ENCODE measurements around the gene BIN1.

BIN1 gene

DNA sequence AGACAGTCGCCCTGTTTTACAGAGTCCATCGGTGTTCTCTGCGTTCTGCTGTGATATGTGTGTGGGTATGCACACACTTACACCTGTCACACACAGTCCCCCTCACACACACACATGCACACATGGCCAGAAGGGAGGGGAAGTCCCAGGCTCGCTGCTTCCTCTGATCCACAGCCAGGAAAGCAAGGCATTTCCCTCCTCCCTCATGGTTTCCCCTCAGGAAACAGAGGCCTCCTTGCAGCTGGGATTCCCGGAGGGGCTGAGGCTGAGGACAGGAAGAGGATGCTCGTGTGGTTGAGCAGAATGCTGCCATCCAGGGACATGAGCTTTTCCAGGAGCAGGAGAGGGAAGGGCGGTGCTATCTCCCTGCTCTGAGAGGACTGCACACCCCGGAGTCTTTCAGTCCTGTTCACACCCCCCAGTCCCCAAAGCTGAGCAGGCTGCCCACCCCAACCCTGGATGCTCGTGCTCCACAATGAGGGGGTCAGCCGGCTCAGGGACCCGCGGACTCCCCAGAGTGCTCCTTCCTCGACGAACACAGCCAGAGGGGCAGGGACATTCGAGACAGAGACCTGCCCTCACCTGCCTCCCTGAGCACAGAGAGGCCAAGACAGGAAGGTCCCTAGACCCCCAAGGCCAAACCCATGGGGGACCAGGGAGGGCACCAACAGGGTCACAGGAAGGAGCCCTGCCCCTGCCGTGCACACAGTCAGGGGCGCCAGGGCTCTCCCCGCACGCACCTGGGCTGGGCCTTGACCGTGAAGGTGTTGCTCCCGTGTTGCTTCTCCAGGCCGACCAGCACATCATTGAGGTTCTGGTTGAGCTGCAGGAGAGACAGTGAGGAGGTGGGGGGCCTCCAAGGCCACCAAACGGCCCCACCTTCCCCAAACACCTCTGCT, 45.3 kb downstream of the BIN1 start:
- in situ Hi-C loops (cut with HindIII; ENCODE audit: low sequenced_read_pairs) = no loop called here

DNA sequence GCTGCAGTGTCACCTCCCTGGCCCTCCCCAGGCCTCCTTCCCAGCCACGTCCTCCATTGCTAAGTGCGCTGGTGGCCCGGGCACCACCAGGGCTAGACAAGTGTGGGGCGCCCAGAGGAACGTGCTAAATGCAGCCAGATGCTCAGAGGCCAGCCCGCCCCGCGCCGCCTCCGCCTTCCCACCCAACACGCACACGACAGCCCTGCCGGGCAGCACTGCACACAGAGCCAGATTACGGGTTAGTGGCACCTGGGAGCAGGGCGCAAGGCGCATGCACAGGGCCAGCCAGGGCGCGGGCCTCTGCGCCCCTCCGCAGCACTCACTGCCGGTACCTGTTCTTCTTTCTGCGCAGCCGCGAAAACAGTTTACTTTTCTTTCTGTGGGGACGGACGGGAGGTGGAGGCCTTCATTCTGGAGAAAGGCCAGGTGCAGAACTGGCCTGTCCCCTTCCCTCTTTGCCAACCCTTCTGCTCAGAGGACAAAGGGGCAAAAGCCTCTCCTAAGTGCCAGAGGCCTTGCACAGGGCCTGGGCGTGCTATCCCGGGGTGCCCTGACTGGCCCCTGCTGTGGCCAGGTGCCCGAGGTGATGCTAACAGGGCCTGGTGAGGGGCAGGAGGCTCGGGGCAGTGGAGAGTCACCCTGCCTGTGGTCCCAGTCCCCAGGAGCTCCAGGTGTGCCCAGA, 46.5 kb downstream of the BIN1 start:
- in situ Hi-C loops (cut with HindIII; ENCODE audit: low sequenced_read_pairs) = no loop called here

DNA sequence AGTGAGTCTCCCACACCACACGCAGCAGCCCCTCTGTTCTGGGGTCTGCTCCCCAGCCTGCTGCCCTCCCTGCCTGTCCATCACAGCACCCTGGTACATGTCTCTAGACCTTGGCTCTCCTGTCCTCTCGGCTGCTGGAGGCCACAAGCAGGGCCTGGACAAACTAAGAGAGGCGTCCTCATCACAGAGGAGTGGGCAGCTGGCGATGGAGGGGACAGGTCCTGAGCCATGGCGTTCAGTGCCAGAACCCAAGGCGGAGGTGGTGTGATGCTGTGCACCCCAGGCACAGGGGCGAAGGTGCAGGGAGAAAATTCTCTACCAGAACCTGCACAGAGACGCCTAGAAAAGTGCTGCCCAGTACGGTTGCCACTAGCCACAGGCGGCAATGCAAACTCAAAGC, 47.4 kb downstream of the BIN1 start:
- in situ Hi-C loops (cut with HindIII; ENCODE audit: low sequenced_read_pairs) = no loop called here

DNA sequence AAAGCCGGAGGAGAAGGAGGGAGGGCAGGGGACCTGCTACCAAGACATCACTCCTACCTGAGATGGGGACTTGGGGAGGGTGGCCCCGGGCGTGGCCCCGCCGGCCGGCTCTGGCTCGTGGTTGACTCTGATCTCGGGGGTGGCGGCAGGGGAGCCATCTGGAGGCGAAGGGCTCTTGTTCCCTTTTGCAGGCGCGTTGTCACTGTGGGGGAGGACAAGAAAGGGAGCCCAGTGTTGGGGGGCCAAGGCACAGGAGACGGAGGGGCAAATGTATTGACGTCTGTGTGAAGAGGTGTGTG, 48.1 kb downstream of the BIN1 start:
- in situ Hi-C loops (cut with HindIII; ENCODE audit: low sequenced_read_pairs) = no loop called here

DNA sequence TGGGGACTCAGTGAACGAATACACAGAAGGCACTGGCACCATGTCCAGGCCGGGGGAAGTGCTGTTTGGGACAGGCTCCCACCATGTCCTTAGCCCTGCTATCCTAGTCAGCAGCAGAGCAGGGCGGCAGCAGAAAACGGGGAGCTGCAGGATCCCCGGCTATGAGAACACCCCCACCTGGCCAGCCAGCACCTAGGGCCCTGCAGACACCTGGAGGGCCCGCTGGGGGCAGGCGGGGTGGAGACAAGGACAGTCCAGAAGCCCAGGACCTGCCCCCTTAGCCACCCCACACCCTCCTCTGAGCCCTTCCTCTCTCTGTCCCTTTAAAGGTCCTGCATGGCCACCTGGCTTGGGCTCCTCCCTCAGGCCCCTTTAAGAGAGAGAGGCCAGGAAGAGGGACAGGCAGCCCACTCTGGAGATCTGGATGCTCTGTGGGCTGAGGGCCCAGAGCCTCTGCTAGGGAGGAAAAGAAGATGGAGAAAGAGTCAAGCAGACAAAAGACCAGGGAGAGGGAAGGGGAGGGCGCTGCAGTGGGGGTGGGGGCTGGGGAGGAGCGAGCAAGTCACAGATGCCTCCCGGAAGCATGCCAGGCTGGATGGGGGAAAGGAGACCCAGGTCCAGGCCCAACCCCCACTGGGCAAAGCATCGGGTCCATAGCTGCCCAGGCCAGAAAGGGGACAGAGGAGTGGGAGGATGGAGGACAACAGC, 48.6 kb downstream of the BIN1 start:
- in situ Hi-C loops (cut with HindIII; ENCODE audit: low sequenced_read_pairs) = no loop called here

DNA sequence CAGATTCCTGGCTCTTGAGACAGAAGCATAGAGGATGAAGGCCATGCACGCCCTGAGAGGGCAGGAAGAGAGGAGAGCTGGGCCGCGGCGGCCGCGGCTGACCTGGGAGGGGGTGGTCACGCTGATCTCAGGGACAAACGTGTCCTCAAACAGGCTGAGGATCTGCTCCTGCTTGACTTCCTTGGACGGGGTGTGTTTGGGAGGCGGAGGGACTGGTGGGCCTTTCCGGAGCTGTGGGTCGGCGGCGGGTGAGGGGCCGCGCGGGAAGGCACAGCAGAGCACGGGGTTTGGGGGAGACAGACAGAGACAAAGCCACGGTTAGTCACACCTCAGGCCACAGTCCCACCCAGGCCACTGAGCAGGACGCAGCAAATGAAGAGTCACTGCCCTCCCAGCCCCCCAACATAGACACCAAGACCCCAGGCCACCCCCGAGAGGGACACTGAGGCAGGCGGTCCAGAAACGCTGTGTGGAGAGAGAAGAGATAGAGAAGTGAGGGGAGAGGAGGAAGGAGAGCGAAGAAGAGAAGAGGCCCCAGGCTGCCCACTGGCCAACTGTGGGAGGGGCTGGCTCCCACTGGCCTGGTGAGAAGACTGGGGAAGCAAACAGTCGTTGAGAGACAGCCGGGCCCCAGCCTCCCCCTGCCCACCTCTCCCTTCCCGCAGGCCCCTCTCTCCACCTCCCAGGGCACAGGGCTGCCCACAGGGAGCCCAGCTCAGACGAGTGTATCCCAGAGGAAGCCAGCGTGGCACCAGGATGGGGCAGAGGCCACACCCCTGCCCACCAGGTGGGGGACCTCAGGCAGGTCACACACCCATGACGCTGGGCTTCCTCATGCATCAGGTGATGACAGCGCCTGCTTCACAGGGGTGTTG, 49.3 kb downstream of the BIN1 start:
- in situ Hi-C loops (cut with HindIII; ENCODE audit: low sequenced_read_pairs) = no loop called here

DNA sequence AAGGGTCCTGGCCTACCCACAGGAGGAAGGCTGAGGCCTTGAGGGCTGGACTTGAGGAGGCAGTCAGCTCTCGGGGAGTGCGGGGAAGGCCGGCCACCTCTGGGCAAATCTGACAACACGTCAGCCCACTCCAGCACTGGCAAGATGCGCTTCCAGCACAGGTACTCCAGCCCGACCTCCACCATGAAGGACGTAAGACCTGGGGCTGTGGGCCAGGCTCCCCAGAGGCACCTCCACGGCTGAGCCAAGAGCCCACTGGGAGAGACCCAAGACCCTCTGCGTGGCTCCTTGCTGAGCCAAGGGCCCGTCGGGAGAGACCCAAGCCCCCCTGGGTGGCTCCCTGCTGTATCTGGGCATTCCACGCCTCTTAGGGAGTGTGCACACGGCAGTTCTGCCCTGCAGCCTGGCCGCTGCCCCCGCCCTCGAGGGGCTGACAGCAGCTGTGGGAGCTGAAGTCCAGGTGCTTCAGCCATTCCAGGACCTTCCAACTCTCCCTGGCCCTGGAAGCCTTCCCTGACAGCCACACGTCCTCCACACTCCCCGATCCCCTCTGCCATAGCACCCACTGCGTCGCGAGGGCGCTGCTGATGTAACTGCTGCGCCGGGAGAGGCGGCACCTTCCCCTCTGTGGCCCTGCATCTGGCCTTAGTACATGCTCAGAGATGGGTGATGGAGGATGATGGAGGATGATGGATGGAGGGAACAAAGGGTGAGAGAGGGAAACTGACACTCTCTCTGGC, 50.2 kb downstream of the BIN1 start:
- in situ Hi-C loops (cut with HindIII; ENCODE audit: low sequenced_read_pairs) = no loop called here

DNA sequence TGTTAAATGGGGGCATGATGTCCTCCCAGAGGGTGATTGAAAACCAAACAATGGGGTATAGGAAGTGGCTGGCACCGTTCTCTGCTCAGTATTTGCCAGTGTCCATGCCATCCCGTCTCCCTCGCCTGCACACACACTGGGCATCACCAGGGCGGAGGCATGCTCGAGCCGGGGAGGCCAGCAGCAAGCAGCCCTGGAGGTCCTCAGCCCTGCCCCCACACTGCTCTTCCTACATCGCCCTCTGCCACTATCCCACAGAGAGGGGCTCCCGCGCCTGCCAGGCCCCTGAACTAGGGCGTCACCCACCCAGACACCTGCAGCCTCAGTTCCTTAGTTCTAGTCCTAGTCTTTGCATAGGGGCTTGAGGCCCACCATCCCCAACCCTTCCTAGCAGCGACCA, 50.9 kb downstream of the BIN1 start:
- in situ Hi-C loops (cut with HindIII; ENCODE audit: low sequenced_read_pairs) = no loop called here

DNA sequence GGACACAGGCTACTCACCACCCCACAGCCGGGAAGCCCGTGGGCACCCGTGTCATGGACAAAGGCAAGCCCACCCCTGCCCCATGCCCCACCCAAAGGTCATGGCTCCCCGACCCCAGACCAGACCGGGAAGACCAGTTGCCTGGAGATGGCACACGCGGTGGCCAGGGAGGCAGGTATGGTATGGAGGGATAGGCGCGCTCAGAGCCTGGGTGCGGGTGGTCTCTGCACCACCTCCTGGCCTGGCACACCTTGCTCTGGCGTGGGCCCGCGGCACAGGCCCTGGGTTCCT, 51.2 kb downstream of the BIN1 start:
- in situ Hi-C loops (cut with HindIII; ENCODE audit: low sequenced_read_pairs) = no loop called here

DNA sequence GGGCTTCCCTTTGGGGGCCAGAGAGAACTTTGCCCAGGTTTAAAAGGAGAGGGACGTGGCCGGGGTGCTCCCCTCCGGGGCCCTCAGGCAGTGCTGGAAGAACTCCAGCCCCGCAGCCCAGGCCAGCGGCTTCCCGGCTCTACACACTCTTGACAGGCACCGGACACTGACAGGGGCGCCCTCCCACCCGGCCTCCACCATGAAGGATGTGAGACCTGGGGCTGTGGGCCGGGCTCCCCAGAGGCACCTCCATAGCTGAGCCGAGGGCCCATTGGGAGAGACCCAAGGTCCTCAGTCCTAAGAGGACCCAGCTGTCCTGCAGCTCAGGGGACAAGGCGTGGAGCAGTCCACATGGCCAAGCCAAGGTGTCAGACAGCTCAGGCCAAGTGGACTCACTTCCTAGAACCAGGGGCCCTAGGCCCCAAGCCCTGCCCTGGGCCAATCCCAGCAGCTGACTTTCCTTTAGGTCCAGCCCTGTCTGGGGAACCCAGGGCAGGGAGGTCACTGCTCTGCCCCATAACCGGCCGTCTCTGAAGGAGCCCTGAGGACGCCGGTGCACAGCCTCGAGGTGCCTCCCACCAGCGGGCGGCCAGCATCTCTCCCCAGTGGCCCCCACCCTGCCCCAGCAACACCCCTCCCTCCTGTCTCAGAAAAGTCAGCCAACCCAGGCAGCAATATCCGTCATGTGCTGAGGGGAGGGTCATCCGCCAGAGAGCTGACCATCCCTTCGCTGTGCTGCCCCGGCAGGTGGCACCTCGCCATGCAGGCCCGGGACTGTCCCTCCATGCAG, 51.8 kb downstream of the BIN1 start:
- in situ Hi-C loops (cut with HindIII; ENCODE audit: low sequenced_read_pairs) = no loop called here

DNA sequence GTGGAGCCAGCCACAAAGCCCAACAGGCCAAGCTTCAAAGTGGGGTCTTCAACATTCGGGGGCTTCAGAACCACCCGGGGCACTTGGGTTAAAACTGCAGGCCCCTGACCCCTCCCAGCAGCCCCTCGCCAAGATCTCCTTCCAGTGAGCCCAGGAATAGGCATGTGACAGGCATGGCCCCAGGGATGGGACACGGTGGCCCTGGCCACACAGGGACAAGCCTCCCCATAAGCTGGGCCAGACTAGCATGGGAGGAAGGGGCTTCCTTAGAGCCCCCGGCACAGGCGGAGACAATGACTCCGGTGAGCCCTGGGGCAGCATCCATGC, 52.4 kb downstream of the BIN1 start:
- in situ Hi-C loops (cut with HindIII; ENCODE audit: low sequenced_read_pairs) = no loop called here

DNA sequence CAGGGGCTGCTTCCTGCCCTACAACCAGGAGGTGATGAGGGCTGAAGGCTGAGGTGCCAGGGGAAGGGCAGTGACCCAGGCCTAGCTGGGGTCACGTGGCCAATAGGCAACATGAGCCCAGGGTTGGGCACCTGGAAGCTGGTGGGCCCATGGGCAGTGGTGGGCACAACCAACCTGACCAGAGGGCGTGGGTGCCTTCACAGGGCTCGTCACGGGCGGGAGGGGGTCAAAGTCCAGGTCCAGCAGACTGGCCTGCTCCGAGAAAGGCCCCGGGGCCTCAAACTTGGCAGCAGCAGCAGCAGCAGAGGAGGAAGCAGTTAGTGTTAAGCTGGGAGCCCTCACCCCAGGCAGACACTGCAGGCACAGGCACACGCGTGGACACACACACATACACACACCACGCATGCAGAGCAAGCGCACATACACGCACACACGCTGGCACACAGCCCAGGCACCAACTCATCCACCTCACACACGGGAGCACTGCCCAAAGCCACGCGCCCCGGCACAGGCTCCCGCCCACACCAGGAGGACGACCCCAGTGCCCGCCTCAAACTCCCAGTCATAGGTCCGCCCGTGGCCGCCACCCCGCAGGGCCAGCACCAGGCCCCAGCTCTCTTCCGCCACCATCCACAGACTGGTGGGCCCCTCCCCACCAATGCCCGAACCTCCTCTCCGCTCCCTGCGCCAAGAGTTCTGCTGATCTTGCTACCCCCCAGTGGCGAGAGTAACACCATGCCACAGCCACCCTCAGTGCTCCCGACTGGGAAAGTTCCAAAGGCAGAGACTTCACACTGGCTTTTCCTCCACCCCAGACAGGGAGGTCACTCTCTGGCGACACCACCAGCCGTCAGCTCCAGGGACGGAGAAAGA, 53.0 kb downstream of the BIN1 start:
- in situ Hi-C loops (cut with HindIII; ENCODE audit: low sequenced_read_pairs) = no loop called here

DNA sequence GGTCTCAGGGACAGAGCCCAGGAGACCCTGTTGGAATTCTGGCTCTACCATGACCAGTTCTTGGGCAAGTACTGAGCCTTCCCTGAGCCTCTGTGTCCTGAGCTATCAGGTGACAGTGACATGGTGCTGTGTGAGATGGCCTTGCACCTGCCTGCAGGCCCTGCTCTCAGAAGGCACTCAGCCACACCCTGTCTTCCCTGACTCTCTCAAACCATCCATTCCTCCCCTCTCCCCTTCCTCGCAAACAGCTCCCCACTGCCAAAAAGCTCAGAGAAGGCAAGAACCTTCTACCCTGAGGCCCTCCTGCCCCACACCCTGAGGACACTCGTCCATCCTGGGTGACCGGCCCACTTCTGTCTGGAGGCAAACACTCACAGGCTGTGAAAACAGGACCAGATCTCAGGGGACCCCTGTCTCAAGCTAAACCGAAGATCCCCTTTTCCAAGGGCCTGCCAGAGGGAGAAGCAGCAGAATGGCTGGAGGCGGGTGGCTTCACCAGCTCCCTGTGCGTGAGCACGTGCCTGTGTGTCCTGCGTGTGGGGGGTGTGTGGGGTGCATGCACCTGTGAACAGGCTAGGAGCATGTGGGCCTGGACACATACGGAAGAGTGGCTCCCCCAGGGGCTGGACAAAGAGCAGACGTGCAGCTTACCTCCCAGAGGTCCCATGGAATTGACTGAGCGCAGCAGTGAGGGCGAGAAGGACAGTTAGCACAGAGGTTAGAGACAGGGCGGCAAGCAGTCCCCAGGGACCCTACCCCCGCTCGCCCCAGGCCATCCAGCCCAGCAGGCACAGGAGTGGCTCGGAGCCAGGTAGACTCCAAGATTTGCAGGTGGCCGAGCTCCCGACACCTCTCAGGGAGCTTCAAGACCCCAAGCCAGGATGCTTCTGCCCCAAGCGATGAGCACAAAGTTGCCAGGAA, 53.9 kb downstream of the BIN1 start:
- in situ Hi-C loops (cut with HindIII; ENCODE audit: low sequenced_read_pairs) = no loop called here

DNA sequence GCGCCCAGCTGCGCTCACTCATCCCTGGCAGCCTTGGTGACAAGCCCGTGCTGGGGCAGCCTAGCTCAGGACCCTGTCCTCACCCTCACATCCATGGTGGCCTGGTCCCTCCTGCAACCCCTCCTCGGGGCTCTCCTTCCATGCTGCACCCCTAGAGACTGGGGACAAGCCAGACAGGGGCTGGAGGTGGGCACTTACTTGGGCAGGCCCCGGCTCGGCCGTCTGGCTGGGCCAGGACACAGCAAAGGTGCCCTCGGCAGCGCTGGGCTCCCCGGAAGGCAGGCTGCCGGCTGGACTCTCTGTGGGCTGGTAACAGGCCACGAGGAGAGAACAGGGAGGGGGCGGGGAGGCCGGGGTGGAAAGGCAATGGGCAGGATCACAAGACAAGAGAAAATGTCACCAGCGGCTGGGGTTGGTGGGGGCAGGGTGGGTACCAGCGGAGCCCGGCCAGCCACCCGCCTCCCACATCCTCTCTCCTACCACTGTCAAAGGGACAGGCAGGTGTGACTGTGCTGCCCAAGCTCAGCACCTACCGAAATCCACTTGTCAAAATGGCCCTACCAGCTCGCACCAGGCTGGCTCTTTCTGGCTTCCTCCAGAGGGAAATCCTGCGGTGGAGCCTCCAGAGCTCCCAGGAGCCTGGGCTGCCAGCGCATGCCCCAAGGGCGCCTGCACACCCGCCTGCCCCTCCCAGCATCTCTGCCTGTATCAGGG, 54.7 kb downstream of the BIN1 start:
- in situ Hi-C loops (cut with HindIII; ENCODE audit: low sequenced_read_pairs) = no loop called here

DNA sequence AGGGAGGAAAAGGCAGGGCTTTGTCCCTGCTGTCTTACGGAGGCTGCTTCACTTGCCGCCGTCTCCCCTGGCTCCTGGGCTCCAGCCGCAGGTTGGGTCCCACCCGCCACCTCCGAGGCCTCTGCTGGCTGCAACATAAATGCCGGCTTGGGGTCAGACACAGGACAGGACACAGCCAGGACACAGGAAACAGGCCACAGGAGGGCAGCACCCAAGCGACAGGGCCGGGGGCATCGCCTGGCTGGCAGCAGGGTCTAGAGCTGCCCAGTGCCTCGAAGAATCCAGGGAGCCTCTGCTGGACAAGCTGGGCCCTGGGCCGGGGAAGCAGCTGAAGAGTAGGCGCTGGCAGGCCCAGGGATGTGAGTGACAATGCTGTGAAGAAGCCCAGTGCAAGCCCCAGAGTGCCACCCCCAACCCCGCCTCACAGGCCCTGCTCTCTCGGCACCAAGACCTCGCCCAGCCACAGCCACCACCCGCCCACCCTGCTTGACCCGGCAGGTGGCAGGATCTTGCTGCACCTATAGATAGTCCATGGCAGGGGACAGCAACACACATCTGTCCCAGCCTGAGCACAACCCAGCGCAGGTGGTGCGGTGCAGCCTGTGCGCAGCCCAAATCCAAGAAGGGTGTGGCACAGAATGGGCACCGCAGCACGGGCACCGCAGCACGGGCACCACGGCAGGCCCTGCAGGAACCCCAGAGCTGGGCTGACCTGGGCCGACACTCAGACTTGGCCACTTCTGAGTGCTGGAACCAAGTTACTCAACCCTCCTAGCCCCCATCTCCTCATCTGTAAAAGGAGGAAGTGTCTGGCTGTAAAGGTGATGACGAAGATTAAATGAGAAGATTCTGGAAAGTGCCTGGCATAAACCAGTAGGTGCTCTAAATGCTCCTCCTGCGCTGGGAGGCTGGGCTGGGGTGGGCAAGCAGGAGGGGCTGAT, 55.6 kb downstream of the BIN1 start:
- in situ Hi-C loops (cut with HindIII; ENCODE audit: low sequenced_read_pairs) = no loop called here

DNA sequence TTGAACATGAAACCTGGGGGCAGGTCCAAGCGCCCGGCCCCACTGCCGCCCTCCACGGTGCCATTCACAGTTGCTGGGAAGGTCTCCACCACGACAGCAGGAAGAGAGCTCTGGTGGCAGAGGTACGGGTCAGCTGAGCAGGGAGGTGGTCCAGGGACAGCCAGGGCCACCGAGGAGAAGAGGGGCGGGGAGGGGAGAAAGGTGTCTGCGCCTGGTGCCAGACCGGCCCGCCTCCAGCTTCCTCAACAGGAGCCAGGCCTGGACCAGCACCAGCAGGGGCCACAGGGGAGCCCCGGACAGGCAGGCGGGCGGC, 56.2 kb downstream of the BIN1 start:
- in situ Hi-C loops (cut with HindIII; ENCODE audit: low sequenced_read_pairs) = no loop called here
